ENCODE results near the gene STK4. TPM values are rescaled to one million over a fixed set of nuclear protein-coding genes. Genes with fewer than 3 reads are reported as not detected.
A peak's percentile ranks its signal among the peaks of the same experiment; 100 is the strongest.

Gene STK4
- total and polyA plus RNA-seq, 2 of the 8 experiments (the other 6 are each of a cell fraction or from before 2014, with no cell fraction given), result 12.0 to 34.3 TPM

GRCh38 chr20:44959082-44959637 lies 7.2 kb upstream of the STK4 start:
- Histone ChIP-seq H4K91ac (replicated peaks; ENCODE audit: insufficient read length, low read length) (no peak overlapping the region), H3K79me2 (ENCODE audit: control insufficient read depth in 1 of 2, insufficient read depth in 2 of 2, low read length in 2 of 2) (peaks cover 3 to 20% of the 10 kb centered on the region in 2 experiments; a peak in 3 of 4 replicates), H2BK120ac (replicated peaks; ENCODE audit: low read depth, low read length) (no peak overlapping the region), H3K79me1 (ENCODE audit: low read depth, low read length) (peaks cover 8% of the 10 kb centered on the region), H3K36me3 (ENCODE audit: control insufficient read depth in 2 of 4, insufficient read depth in 4 of 4, low read length in 3 of 4) (peaks cover 6 to 28% (median 19%) of the 10 kb centered on the region in 4 experiments), H3K18ac (ENCODE audit: extremely low read depth, low read length) (no peak overlapping the region), H3K56ac (replicated peaks; ENCODE audit: insufficient read length, low read depth, low read length) (no peak overlapping the region), H3K27ac (ENCODE audit: low read depth, low read length) (no peak overlapping the region), H4K8ac (ENCODE audit: extremely low read depth, insufficient read depth, low read length) (no peak overlapping the region), H4K5ac (ENCODE audit: insufficient read length, low read depth, low read length) (no peak overlapping the region), H2BK5ac (ENCODE audit: low read depth, low read length) (no peak overlapping the region), H2AK5ac (ENCODE audit: low read depth, low read length) (no peak overlapping the region), H3K4ac (replicated peaks; ENCODE audit: insufficient read length, low read depth, low read length) (no peak overlapping the region), H2BK20ac (ENCODE audit: low read length) (no peak overlapping the region), H3K9me3 (ENCODE audit: insufficient read depth in 2 of 2, low read depth in 1 of 2, low read length in 1 of 2) (no peaks in the 10 kb centered on the region), H3K23ac (ENCODE audit: insufficient read length) (no peak overlapping the region), H3K27me3 (replicated peaks in 1 of 4; ENCODE audit: control insufficient read depth in 3 of 4, extremely low read depth in 1 of 4, insufficient read depth in 3 of 4, low read length in 3 of 4) (peaks cover 0 to 11% (median 2%) of the 10 kb centered on the region in 4 experiments; a peak in 4 of 7 replicates), H3K4me1 (replicated peaks in 1 of 4; ENCODE audit: control insufficient read depth in 3 of 4, insufficient read depth in 4 of 4, low read length in 3 of 4) (peaks cover 0 to 10% (median 4%) of the 10 kb centered on the region in 4 experiments; a peak in 5 of 7 replicates), H3K23me2 (ENCODE audit: low read depth, low read length) (peaks cover 5% of the 10 kb centered on the region; the same call in 1 of the 2 replicates), H2BK15ac (ENCODE audit: low read length) (no peak overlapping the region), H3K4me3 (ENCODE audit: extremely low read depth in 1 of 4, insufficient read depth in 2 of 4, low read depth in 3 of 4, low read length in 4 of 4) (peak overlapping the region; percentile 62 to 79 (median 70)), H3K14ac (ENCODE audit: insufficient read length) (no peak overlapping the region), H3K4me2 (ENCODE audit: insufficient read depth in 1 of 2, low read depth in 2 of 2, low read length in 2 of 2) (peak overlapping the region; percentile 82 to 89), H2AFZ (ENCODE audit: low read length) (no peak overlapping the region), H4K20me1 (replicated peaks in 1 of 2; ENCODE audit: control insufficient read depth in 1 of 2, insufficient read depth in 2 of 2, low read length in 2 of 2) (peaks cover 2 to 6% of the 10 kb centered on the region in 2 experiments), H3K9ac (replicated peaks in 1 of 4; ENCODE audit: extremely low read depth in 1 of 4, low read depth in 3 of 4, low read length in 3 of 4) (peak overlapping the region; percentile 66 to 71 (median 68); a peak in 5 of 7 replicates), H2BK12ac (ENCODE audit: low read depth, low read length) (no peak overlapping the region)
- POLR2A ChIA-PET (ENCODE audit: partially characterized antibody), result interaction anchor here (1.0 to 2.1 kb wide), 3 partner anchors 16 to 76 kb away, joined by 3 to 6 read pairs (median 4); no protein-coding TSS in a partner anchor
- FAIRE-seq (no peak), DNase-seq (ENCODE audit: low read depth in 1 of 2, low spot score in 2 of 2) (no peak)
- WGBS, 2 experiments (ENCODE audit: extremely low coverage in 1 of 2, insufficient coverage in 1 of 2, insufficient read length in 1 of 2, insufficient replicate concordance in 2 of 2, low coverage in 1 of 2, low lambda C conversion rate in 2 of 2, missing lambda C conversion rate in 1 of 2), result 61% methylated on average over 8 of the region's 8 CpGs; no CpG with 5 or more reads in 1 of the 2 experiments
- CTCF ChIA-PET (ENCODE audit: partially characterized antibody), result interaction anchor here (1.0 to 2.9 kb wide), 5 partner anchors 8 to 153 kb away, joined by 3 to 8 read pairs (median 4); no protein-coding TSS in a partner anchor
- no peak for TF ChIP-seq SIX5 (IDR thresholded peaks at IDR 0.05; ENCODE audit: low read depth, low read length)
- no peak for TF ChIP-seq NRF1 (IDR thresholded peaks at IDR 0.05; ENCODE audit: low read depth, low read length)
- no peak for TF ChIP-seq EGR1 (IDR thresholded peaks at IDR 0.05; ENCODE audit: borderline replicate concordance, low read depth, low read length)
- no peak for TF ChIP-seq GABPA (IDR thresholded peaks at IDR 0.05; ENCODE audit: borderline replicate concordance, insufficient read depth, low read length)
- no peak for TF ChIP-seq CBX8 (IDR thresholded peaks at IDR 0.05; ENCODE audit: borderline replicate concordance, low read depth, low read length)
- no peak for TF ChIP-seq RNF2 (IDR thresholded peaks at IDR 0.05; ENCODE audit: borderline replicate concordance, low read depth, low read length, missing control alignments, poor library complexity, severe bottlenecking)
- TF ChIP-seq JUN (IDR thresholded peaks at IDR 0.05; ENCODE audit: low read depth, low read length), result no peak
- no peak for TF ChIP-seq POU5F1 (IDR thresholded peaks at IDR 0.05; ENCODE audit: low read depth, low read length)
- no peak for TF ChIP-seq RAD21 (IDR thresholded peaks at IDR 0.05 in 1 of 2, conservative IDR thresholded peaks at IDR 0.05 in 1 of 2; ENCODE audit: low read depth in 2 of 2, low read length in 2 of 2)
- TF ChIP-seq GTF2F1 (IDR thresholded peaks at IDR 0.05; ENCODE audit: borderline replicate concordance, low read depth, low read length), result no peak
- TF ChIP-seq CREB1 (IDR thresholded peaks at IDR 0.05), result no peak
- TF ChIP-seq CHD1 (IDR thresholded peaks at IDR 0.05; ENCODE audit: low read depth, low read length), result no peak
- TF ChIP-seq ZNF274 (IDR thresholded peaks at IDR 0.05; ENCODE audit: borderline replicate concordance, extremely low read depth, low read length), result no peak

Data from H1 (cell line).